Fibroblast of lung (primary cell): ENCODE results near the gene STXBP5L. TPM values are rescaled to one million over a fixed set of nuclear protein-coding genes. Genes with fewer than 3 reads are reported as not detected.

Source experiments
- DNase-seq, 2 donors: peaks; one replicate each; pipeline versions ENCODE4 v3.0.0 to v3.0.0-alpha.2; 2010; ENCODE audit warnings: low read depth in 2 of 2
- H2AFZ ChIP-seq: 2 replicates; pipeline ENCODE4 v1.5.1; 2012; ENCODE audit warnings: low read length, control low read depth, inconsistent platforms
- H3K27ac ChIP-seq: 2 replicates; pipeline ENCODE4 v1.5.1; 2011; ENCODE audit warnings: low read length, control low read depth; ENCODE audit not compliant: insufficient read depth
- H3K27me3 ChIP-seq: 2 replicates; pipeline ENCODE4 v1.5.1; 2011; ENCODE audit warnings: mild to moderate bottlenecking, low read length; ENCODE audit not compliant: control insufficient read depth, insufficient read depth
- H3K36me3 ChIP-seq: 2 replicates; pipeline ENCODE4 v1.5.1; 2011; ENCODE audit warnings: low read length; ENCODE audit not compliant: control insufficient read depth, insufficient read depth
- H3K4me1 ChIP-seq: 2 replicates; pipeline ENCODE4 v1.5.1; 2011; ENCODE audit warnings: low read length; ENCODE audit not compliant: control insufficient read depth, insufficient read depth; ENCODE audit errors: extremely low read depth
- H3K4me2 ChIP-seq: 2 replicates; pipeline ENCODE4 v1.5.1; 2011; ENCODE audit warnings: low read length, control low read depth; ENCODE audit not compliant: insufficient read depth; ENCODE audit errors: extremely low read depth
- H3K4me3 ChIP-seq, 4 experiments: fragments of 200-600 bp in 1 of 4; sonication (generic) in 1 of 4; replicated peaks in 1 of 4; 2 replicates each; pipeline ENCODE4 v1.5.1; 2011 to 2016; ENCODE audit warnings: low read length in 4 of 4, low read depth in 3 of 4, mild to moderate bottlenecking in 3 of 4, control low read depth in 2 of 4, inconsistent platforms in 1 of 4, mixed read lengths in 1 of 4; ENCODE audit not compliant: insufficient read depth in 1 of 4; ENCODE audit errors: control extremely low read depth in 1 of 4
- H3K79me2 ChIP-seq: 2 replicates; pipeline ENCODE4 v1.5.1; 2012; ENCODE audit warnings: mild to moderate bottlenecking, low read length, inconsistent platforms; ENCODE audit not compliant: control insufficient read depth, insufficient read depth
- H3K9ac ChIP-seq: 2 replicates; pipeline ENCODE4 v1.5.1; 2011; ENCODE audit warnings: mild to moderate bottlenecking, low read length, control low read depth; ENCODE audit not compliant: insufficient read depth
- H3K9me3 ChIP-seq: 2 replicates; pipeline ENCODE4 v1.5.1; 2012; ENCODE audit warnings: low read depth, low read length; ENCODE audit not compliant: control insufficient read depth, insufficient read depth
- H4K20me1 ChIP-seq: 2 replicates; pipeline ENCODE4 v1.5.1; 2011; ENCODE audit warnings: low read length; ENCODE audit not compliant: control insufficient read depth, insufficient read depth; ENCODE audit errors: extremely low read depth
- CTCF ChIP-seq, 2 donors: IDR thresholded peaks in 1 of 2; conservative IDR thresholded peaks in 1 of 2; 1 replicate in 1 of 2; 2 replicates in 1 of 2; pipeline ENCODE4 v1.5.1; 2011 to 2012; ENCODE audit warnings: low read length in 2 of 2, control low read depth in 1 of 2, inconsistent platforms in 1 of 2, low read depth in 1 of 2, mild to moderate bottlenecking in 1 of 2
- EZH2 ChIP-seq: IDR thresholded peaks from 2 replicates; pipeline ENCODE4 v1.5.1; 2012; ENCODE audit warnings: low read length, control low read depth, mild to moderate bottlenecking; ENCODE audit errors: missing control alignments
- polyA plus RNA-seq, 2 donors: library from polyadenylated mRNA; depleted of rRNA in 1 of 2; stranded (reverse) in 1 of 2; unstranded in 1 of 2; fragments of >200 nt; gene quantifications; 2 replicates each; pipeline ENCODE4 v1.2.1, GENCODE V29; 2011 to 2012; ENCODE audit warnings: missing spikeins in 1 of 2
- total RNA-seq: library from RNA; depleted of rRNA; stranded (reverse); fragments of >200 nt; gene quantifications from 2 replicates; pipeline ENCODE4 v1.2.1, GENCODE V29; 2014

Gene STXBP5L
- total and polyA plus RNA-seq, 2 donors (not counting 1 experiment from before 2014, with no cell fraction given) = not detected

- Histone ChIP-seq H2AFZ (no peak overlapping the region), H3K4me1 (no peaks in the 10 kb centered on the region), H3K79me2 (no peaks in the 10 kb centered on the region)
Observed at GRCh38 chr3:121462565-121462964, 554.6 kb downstream of the STXBP5L start.

GRCh38 chr3:121463745-121464144 is 555.7 kb downstream of the STXBP5L start:
- Histone ChIP-seq H4K20me1 (no peaks in the 10 kb centered on the region), H3K27ac (no peak overlapping the region), H3K9me3 (no peaks in the 10 kb centered on the region), H3K79me2 (no peaks in the 10 kb centered on the region), H3K4me1 (no peaks in the 10 kb centered on the region), H2AFZ (no peak overlapping the region), H3K4me3 (no peak overlapping the region), H3K4me2 (no peak overlapping the region), H3K36me3 (no peaks in the 10 kb centered on the region), H3K27me3 (no peaks in the 10 kb centered on the region), H3K9ac (no peak overlapping the region)
- DNase-seq = no peak
- TF ChIP-seq CTCF (conservative IDR thresholded peaks at IDR 0.05 in 1 of 2, IDR thresholded peaks at IDR 0.05 in 1 of 2; ENCODE audit: low read depth in 1 of 2, low read length in 2 of 2) = no peak

More at GRCh38 chr3:121462565-121462964, 554.6 kb downstream of the STXBP5L start:
- DNase-seq = no peak
- no peaks in the 10 kb centered on the region for H3K9me3 ChIP-seq
- H3K9ac ChIP-seq = no peak overlapping the region
- H3K27ac ChIP-seq = no peak overlapping the region
- H4K20me1 ChIP-seq = no peaks in the 10 kb centered on the region
- no peak overlapping the region for H3K4me3 ChIP-seq
- H3K36me3 ChIP-seq = no peaks in the 10 kb centered on the region
- TF ChIP-seq EZH2 (no peak), CTCF (conservative IDR thresholded peaks at IDR 0.05 in 1 of 2, IDR thresholded peaks at IDR 0.05 in 1 of 2; ENCODE audit: low read depth in 1 of 2, low read length in 2 of 2) (no peak)
- no peaks in the 10 kb centered on the region for H3K27me3 ChIP-seq
- no peak overlapping the region for H3K4me2 ChIP-seq

GRCh38 chr3:121467085-121467484 is 559.1 kb downstream of the STXBP5L start:
- DNase-seq = no peak
- Histone ChIP-seq H3K36me3 (no peaks in the 10 kb centered on the region), H3K27me3 (no peaks in the 10 kb centered on the region), H3K4me3 (no peak overlapping the region), H3K4me1 (no peaks in the 10 kb centered on the region), H3K4me2 (no peak overlapping the region), H3K9me3 (no peaks in the 10 kb centered on the region), H2AFZ (no peak overlapping the region), H4K20me1 (no peaks in the 10 kb centered on the region), H3K9ac (no peak overlapping the region), H3K79me2 (no peaks in the 10 kb centered on the region), H3K27ac (no peak overlapping the region)
- TF ChIP-seq CTCF (conservative IDR thresholded peaks at IDR 0.05 in 1 of 2, IDR thresholded peaks at IDR 0.05 in 1 of 2; ENCODE audit: low read depth in 1 of 2, low read length in 2 of 2) (no peak), EZH2 (no peak)
